SK-N-SH (cell line): ENCODE data around the gene ARL14EP. TPM values are rescaled to one million over a fixed set of nuclear protein-coding genes. Genes with fewer than 3 reads are reported as not detected.

Source experiments
- CTCF ChIA-PET: fragments of 300-600, 350-600 bp; formaldehyde crosslinking; extraction: SDS; loops from one replicate; lab custom pipeline; 2021; lab: Yijun Ruan, JAX
- POLR2A ChIA-PET: fragments of 350-600 bp; sonication (Branson Sonifier 250); formaldehyde crosslinking; extraction: SDS; loops from one replicate; lab custom pipeline; 2020; ENCODE audit warnings: antibody characterized with exemption, inconsistent platforms; lab: Yijun Ruan, JAX
- DNase-seq: peaks from one replicate; pipeline ENCODE4 v3.0.0; 2012
- H2AFZ ChIP-seq: fragments of 200-600 bp; sonication (generic); 2 replicates; pipeline ENCODE4 v1.8.1; 2016; ENCODE audit warnings: antibody characterized with exemption, mild to moderate bottlenecking, low read depth
- H3F3A ChIP-seq: fragments of 200-600 bp; sonication (generic); replicated peaks from 2 replicates; pipeline ENCODE3; 2016; ENCODE audit warnings: antibody characterized with exemption, mild to moderate bottlenecking; ENCODE audit not compliant: insufficient read depth
- H3K27ac ChIP-seq, 2 experiments: fragments of 200-500 bp in 1 of 2; fragments of 200-600 bp in 1 of 2; sonication (Bioruptor generic) in 1 of 2; sonication (generic), shearing (Covaris generic) in 1 of 2; 2 replicates each; pipeline versions ENCODE4 v1.5.1 to v1.6.1; 2014 to 2016; ENCODE audit warnings: low read depth in 2 of 2, inconsistent platforms in 1 of 2, low read length in 1 of 2, mild to moderate bottlenecking in 1 of 2, mixed read lengths in 1 of 2
- H3K27me3 ChIP-seq: fragments of 200-600 bp; sonication (generic), shearing (Covaris generic); 2 replicates; pipeline ENCODE4 v1.6.1; 2016; ENCODE audit warnings: mixed run types; ENCODE audit not compliant: insufficient read depth
- H3K36me3 ChIP-seq, 2 experiments: fragments of 200-500 bp in 1 of 2; fragments of 200-600 bp in 1 of 2; sonication (Bioruptor generic) in 1 of 2; sonication (generic) in 1 of 2; replicated peaks in 1 of 2; 2 replicates each; pipeline versions ENCODE3 to v1.5.1; 2014 to 2016; ENCODE audit warnings: low read length in 1 of 2, mild to moderate bottlenecking in 1 of 2; ENCODE audit not compliant: insufficient read depth in 2 of 2, control insufficient read depth in 1 of 2
- H3K4me1 ChIP-seq, 2 experiments: fragments of 200-500 bp in 1 of 2; fragments of 200-600 bp in 1 of 2; sonication (Bioruptor generic) in 1 of 2; sonication (generic), shearing (Covaris generic) in 1 of 2; 2 replicates each; pipeline versions ENCODE4 v1.5.1 to v1.6.1; 2014 to 2016; ENCODE audit warnings: low read depth in 1 of 2, low read length in 1 of 2, mixed run types in 1 of 2; ENCODE audit not compliant: insufficient read depth in 2 of 2, control insufficient read depth in 1 of 2
- H3K4me2 ChIP-seq: fragments of 200-600 bp; sonication (generic), shearing (Covaris generic); 2 replicates; pipeline ENCODE4 v1.6.1; 2017; ENCODE audit warnings: mixed run types
- H3K4me3 ChIP-seq, 2 experiments: fragments of 200-500 bp in 1 of 2; fragments of 200-600 bp in 1 of 2; sonication (Bioruptor generic) in 1 of 2; sonication (generic), shearing (Covaris generic) in 1 of 2; 2 replicates each; pipeline versions ENCODE4 v1.5.1 to v1.8.1; 2014 to 2016; ENCODE audit warnings: low read depth in 2 of 2, inconsistent platforms in 1 of 2, low read length in 1 of 2, mild to moderate bottlenecking in 1 of 2, mixed read lengths in 1 of 2, moderate library complexity in 1 of 2
- H3K79me2 ChIP-seq: fragments of 200-600 bp; sonication (generic); 2 replicates; pipeline ENCODE4 v1.8.1; 2017; ENCODE audit warnings: mild to moderate bottlenecking; ENCODE audit not compliant: insufficient read depth
- H3K9ac ChIP-seq: fragments of 200-600 bp; sonication (generic); 2 replicates; pipeline ENCODE4 v1.6.1; 2017; ENCODE audit warnings: mixed run types
- H3K9me2 ChIP-seq: fragments of 200-600 bp; sonication (generic); 2 replicates; pipeline ENCODE4 v1.6.1; 2017; ENCODE audit warnings: mixed run types
- H3K9me3 ChIP-seq: fragments of 200-600 bp; sonication (generic); 2 replicates; pipeline ENCODE4 v1.6.1; 2017; ENCODE audit warnings: mixed run types, mild to moderate bottlenecking, moderate library complexity
- H4K20me1 ChIP-seq: fragments of 200-600 bp; sonication (generic); 2 replicates; pipeline ENCODE4 v1.6.1; 2017; ENCODE audit warnings: mild to moderate bottlenecking, mixed run types; ENCODE audit not compliant: insufficient read depth
- CHD2 ChIP-seq: fragments of 150-350 bp; IDR thresholded peaks from 2 replicates; pipeline ENCODE4 v1.6.1; 2018; ENCODE audit warnings: low read length; ENCODE audit not compliant: partially characterized antibody
- ELF1 ChIP-seq: IDR thresholded peaks from 2 replicates; pipeline ENCODE4 v1.4.0; 2012
- EP300 ChIP-seq, 2 experiments: IDR thresholded peaks; 2 replicates each; pipeline versions ENCODE4 v1.4.0 to v1.6.1; 2012; ENCODE audit warnings: borderline replicate concordance in 1 of 2, low read depth in 1 of 2, low read length in 1 of 2
- FOXJ3 ChIP-seq: sonication (generic); formaldehyde crosslinking; IDR thresholded peaks from 2 replicates; pipeline ENCODE4 v1.5.1; 2020; ENCODE audit warnings: mild to moderate bottlenecking, missing genetic modification reagents
- FOXM1 ChIP-seq: IDR thresholded peaks from 2 replicates; pipeline ENCODE4 v1.4.0; 2012; ENCODE audit warnings: low read depth, mild to moderate bottlenecking
- GABPA ChIP-seq: IDR thresholded peaks from 2 replicates; pipeline ENCODE4 v1.4.0; 2012; ENCODE audit warnings: low read depth, mild to moderate bottlenecking
- JUND ChIP-seq: IDR thresholded peaks from 2 replicates; pipeline ENCODE4 v1.4.0; 2012
- MEF2A ChIP-seq: IDR thresholded peaks from 2 replicates; pipeline ENCODE4 v1.4.0; 2012; ENCODE audit warnings: low read depth, borderline replicate concordance
- MXI1 ChIP-seq: IDR thresholded peaks from 2 replicates; pipeline ENCODE4 v1.6.1; 2012; ENCODE audit warnings: mild to moderate bottlenecking, low read depth, low read length, improper control_type of control experiment
- NFIC ChIP-seq: IDR thresholded peaks from 2 replicates; pipeline ENCODE4 v1.4.0; 2012; ENCODE audit warnings: borderline replicate concordance
- NRF1 ChIP-seq: IDR thresholded peaks from 2 replicates; pipeline ENCODE4 v1.6.1; 2012; ENCODE audit warnings: low read depth, mild to moderate bottlenecking, low read length
- POLR2AphosphoS5 ChIP-seq: IDR thresholded peaks from 2 replicates; pipeline ENCODE4 v1.6.1; 2012; ENCODE audit warnings: low read depth, low read length
- RCOR1 ChIP-seq: fragments of 150-350 bp; IDR thresholded peaks from 2 replicates; pipeline ENCODE4 v1.6.1; 2017; ENCODE audit warnings: antibody characterized with exemption, low read length
- SIN3A ChIP-seq: IDR thresholded peaks from 2 replicates; pipeline ENCODE4 v1.6.1; 2012; ENCODE audit warnings: low read depth, mild to moderate bottlenecking, low read length, moderate library complexity, borderline replicate concordance
- SMC3 ChIP-seq: IDR thresholded peaks from 2 replicates; pipeline ENCODE4 v1.6.1; 2012; ENCODE audit warnings: low read depth, low read length, improper control_type of control experiment
- TCF12 ChIP-seq: IDR thresholded peaks from 2 replicates; pipeline ENCODE4 v1.4.0; 2012
- TEAD4 ChIP-seq: IDR thresholded peaks from 2 replicates; pipeline ENCODE4 v1.4.0; 2012; ENCODE audit warnings: mild to moderate bottlenecking, borderline replicate concordance; ENCODE audit not compliant: insufficient read depth
- WGBS: methylation state at CpG from one replicate; pipeline ENCODE4 v1.1.6; 2017; ENCODE audit warnings: low lambda C conversion rate; 5-methylcytosine and 5-hydroxymethylcytosine counted together
- polyA plus RNA-seq, 3 experiments: library from polyadenylated mRNA; depleted of rRNA; stranded (reverse); fragments of >200 nt; gene quantifications; 2 replicates each; pipeline ENCODE4 v1.2.3, GENCODE V29; 2012
- TF ChIP-seq, protein P1 (sequence below): fragments of 200-600 bp; sonication (generic); IDR thresholded peaks from 2 replicates; pipeline ENCODE4 v1.6.1; 2017; ENCODE audit warnings: antibody characterized with exemption, mild to moderate bottlenecking, moderate library complexity
- TF ChIP-seq, protein P2 (sequence below): fragments of 150-350 bp; IDR thresholded peaks from 2 replicates; pipeline ENCODE4 v1.6.1; 2016; ENCODE audit warnings: mild to moderate bottlenecking, low read depth, low read length

ARL14EP gene
- polyA plus RNA-seq, 1 of the 3 experiments (the other 2 are of a cell fraction): 7.0 TPM

DNA sequence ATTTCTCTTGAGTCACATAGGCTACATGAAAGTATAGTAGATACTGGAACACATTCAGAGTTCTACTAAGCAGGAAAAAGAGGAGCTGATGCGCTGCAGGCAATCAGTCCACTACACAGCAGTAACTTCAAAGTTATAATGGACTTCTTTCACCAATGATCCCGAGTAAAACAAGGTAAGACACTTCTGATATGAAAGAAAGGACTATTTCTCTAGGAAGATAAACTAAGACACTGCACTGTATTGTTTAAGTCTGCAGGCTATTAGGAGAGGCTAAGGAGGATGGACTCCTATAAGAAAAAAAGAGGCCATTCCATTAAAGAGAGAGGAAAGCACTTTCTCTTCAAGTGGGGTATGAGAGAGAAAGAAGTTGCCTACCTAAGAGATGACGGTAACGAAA lies 31.6 kb upstream of the ARL14EP start:
- CTCF ChIA-PET: interaction anchor here (1.3 kb wide), 1 partner anchor 22 kb away, joined by 3 read pairs; no protein-coding TSS in a partner anchor
- POLR2A ChIA-PET: interaction anchor here (0.7 kb wide), 1 partner anchor 19 kb away, joined by 3 read pairs; no protein-coding TSS in a partner anchor

DNA sequence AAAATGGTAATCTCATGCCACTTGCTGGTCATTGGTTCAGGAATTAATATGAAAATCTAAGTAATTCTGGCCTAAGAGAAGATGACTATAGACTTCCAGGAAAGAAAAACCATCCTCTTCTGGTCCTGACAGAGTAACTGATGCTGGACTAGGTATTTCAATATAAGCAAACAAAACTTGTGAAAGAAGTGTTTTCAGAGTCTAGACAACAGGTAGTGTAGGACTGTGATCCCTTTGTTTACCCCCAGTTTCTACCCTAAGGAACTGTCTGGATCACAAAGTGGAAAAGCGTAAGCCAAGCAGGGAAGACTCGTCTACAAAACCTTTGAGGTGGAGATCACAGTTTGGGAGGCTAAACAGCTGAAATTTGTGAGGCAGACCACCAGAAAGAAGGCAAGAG lies 30.4 kb upstream of the ARL14EP start:
- Histone ChIP-seq H3K27me3 (no peaks in the 10 kb centered on the region), H3F3A (no peaks in the 10 kb centered on the region), H3K9me2 (no peaks in the 10 kb centered on the region), H3K9me3 (no peaks in the 10 kb centered on the region)
- WGBS: 33% methylated on average over 2 of the region's 2 CpGs
- TF ChIP-seq SIN3A: no peak
- TF ChIP-seq NRF1: no peak
- TF ChIP-seq FOXM1: no peak
- TF ChIP-seq EP300 (IDR thresholded peaks at IDR 0.05; ENCODE audit: borderline replicate concordance in 1 of 2, low read depth in 1 of 2, low read length in 1 of 2): no peak
- TF ChIP-seq, all 33 proteins: peak for 0
- no peaks in the 10 kb centered on the region for H3K79me2 ChIP-seq
- H2AFZ ChIP-seq: no peak overlapping the region
- H3K9ac ChIP-seq: no peak overlapping the region
- CTCF ChIA-PET: no interaction called here
- no peak for DNase-seq
- no peaks in the 10 kb centered on the region for H3K36me3 ChIP-seq
- H4K20me1 ChIP-seq: no peaks in the 10 kb centered on the region
- no peaks in the 10 kb centered on the region for H3K4me1 ChIP-seq
- H3K4me2 ChIP-seq: no peak overlapping the region
- POLR2A ChIA-PET: no interaction called here
- no peak overlapping the region for H3K4me3 ChIP-seq
- H3K27ac ChIP-seq: no peak overlapping the region

More for the DNA sequence above, 31.6 kb upstream of the ARL14EP start:
- H3F3A ChIP-seq: no peaks in the 10 kb centered on the region
- TF ChIP-seq, protein P1, sequence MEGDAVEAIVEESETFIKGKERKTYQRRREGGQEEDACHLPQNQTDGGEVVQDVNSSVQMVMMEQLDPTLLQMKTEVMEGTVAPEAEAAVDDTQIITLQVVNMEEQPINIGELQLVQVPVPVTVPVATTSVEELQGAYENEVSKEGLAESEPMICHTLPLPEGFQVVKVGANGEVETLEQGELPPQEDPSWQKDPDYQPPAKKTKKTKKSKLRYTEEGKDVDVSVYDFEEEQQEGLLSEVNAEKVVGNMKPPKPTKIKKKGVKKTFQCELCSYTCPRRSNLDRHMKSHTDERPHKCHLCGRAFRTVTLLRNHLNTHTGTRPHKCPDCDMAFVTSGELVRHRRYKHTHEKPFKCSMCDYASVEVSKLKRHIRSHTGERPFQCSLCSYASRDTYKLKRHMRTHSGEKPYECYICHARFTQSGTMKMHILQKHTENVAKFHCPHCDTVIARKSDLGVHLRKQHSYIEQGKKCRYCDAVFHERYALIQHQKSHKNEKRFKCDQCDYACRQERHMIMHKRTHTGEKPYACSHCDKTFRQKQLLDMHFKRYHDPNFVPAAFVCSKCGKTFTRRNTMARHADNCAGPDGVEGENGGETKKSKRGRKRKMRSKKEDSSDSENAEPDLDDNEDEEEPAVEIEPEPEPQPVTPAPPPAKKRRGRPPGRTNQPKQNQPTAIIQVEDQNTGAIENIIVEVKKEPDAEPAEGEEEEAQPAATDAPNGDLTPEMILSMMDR: no peak
- TF ChIP-seq RCOR1 (no peak), TCF12 (no peak), FOXJ3 (no peak), CHD2 (no peak), NFIC (no peak), SMC3 (no peak), JUND (no peak), MEF2A (no peak), FOXM1 (no peak), TEAD4 (no peak), ELF1 (no peak), GABPA (no peak), POLR2AphosphoS5 (no peak), MXI1 (no peak), NRF1 (no peak)
- TF ChIP-seq, protein P2, sequence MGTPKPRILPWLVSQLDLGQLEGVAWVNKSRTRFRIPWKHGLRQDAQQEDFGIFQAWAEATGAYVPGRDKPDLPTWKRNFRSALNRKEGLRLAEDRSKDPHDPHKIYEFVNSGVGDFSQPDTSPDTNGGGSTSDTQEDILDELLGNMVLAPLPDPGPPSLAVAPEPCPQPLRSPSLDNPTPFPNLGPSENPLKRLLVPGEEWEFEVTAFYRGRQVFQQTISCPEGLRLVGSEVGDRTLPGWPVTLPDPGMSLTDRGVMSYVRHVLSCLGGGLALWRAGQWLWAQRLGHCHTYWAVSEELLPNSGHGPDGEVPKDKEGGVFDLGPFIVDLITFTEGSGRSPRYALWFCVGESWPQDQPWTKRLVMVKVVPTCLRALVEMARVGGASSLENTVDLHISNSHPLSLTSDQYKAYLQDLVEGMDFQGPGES: no peak
- DNase-seq: no peak
- no peaks in the 10 kb centered on the region for H3K9me2 ChIP-seq
- H3K27ac ChIP-seq: no peak overlapping the region
- no peak overlapping the region for H3K4me2 ChIP-seq
- no peaks in the 10 kb centered on the region for H3K27me3 ChIP-seq
- no peaks in the 10 kb centered on the region for H3K79me2 ChIP-seq
- no peaks in the 10 kb centered on the region for H4K20me1 ChIP-seq
- H3K9ac ChIP-seq: no peak overlapping the region
- no peak overlapping the region for H3K4me3 ChIP-seq
- WGBS: 29% methylated on average over 4 of the region's 4 CpGs
- no peak overlapping the region for H2AFZ ChIP-seq
- H3K9me3 ChIP-seq: no peaks in the 10 kb centered on the region
- H3K4me1 ChIP-seq: no peaks in the 10 kb centered on the region
- H3K36me3 ChIP-seq: no peaks in the 10 kb centered on the region
